Sigmoid colon (tissue), 4 donors: ENCODE results near the gene CEP85.

Source experiments
- CTCF ChIP-seq, 4 experiments: fragments of 450-650 bp in 3 of 4; fragments of 200-600 bp in 1 of 4; IDR thresholded peaks; one replicate each; pipeline ENCODE4 v1.5.1; 2016 to 2019; ENCODE audit warnings: antibody characterized with exemption in 4 of 4, mild to moderate bottlenecking in 3 of 4, moderate library complexity in 2 of 4
- POLR2A ChIP-seq, 2 donors: fragments of 450-650 bp; IDR thresholded peaks; one replicate each; pipeline ENCODE4 v1.6.1; 2016; ENCODE audit warnings: antibody characterized with exemption in 2 of 2, mild to moderate bottlenecking in 2 of 2, moderate library complexity in 2 of 2
- POLR2AphosphoS5 ChIP-seq, 4 donors: sonication (generic); formaldehyde crosslinking; IDR thresholded peaks; one replicate each; pipeline ENCODE4 v1.6.1; 2017; ENCODE audit warnings: antibody characterized with exemption in 4 of 4

GRCh38 chr1:26290122-26290881, 56.3 kb downstream of the CEP85 start:
- TF ChIP-seq POLR2A (IDR thresholded peaks at IDR 0.05) (no peak), POLR2AphosphoS5 (IDR thresholded peaks at IDR 0.05) (no peak), CTCF (IDR thresholded peaks at IDR 0.05) (no peak)
